SK-N-SH (cell line): ENCODE data around the gene SNPH. TPM values are rescaled to one million over a fixed set of nuclear protein-coding genes. Genes with fewer than 3 reads are reported as not detected.

Source experiments
- CTCF ChIA-PET: fragments of 300-600, 350-600 bp; formaldehyde crosslinking; extraction: SDS; loops from one replicate; lab custom pipeline; 2021; lab: Yijun Ruan, JAX
- POLR2A ChIA-PET: fragments of 350-600 bp; sonication (Branson Sonifier 250); formaldehyde crosslinking; extraction: SDS; loops from one replicate; lab custom pipeline; 2020; ENCODE audit warnings: antibody characterized with exemption, inconsistent platforms; lab: Yijun Ruan, JAX
- DNase-seq: peaks from one replicate; pipeline ENCODE4 v3.0.0; 2012
- H2AFZ ChIP-seq: fragments of 200-600 bp; sonication (generic); 2 replicates; pipeline ENCODE4 v1.8.1; 2016; ENCODE audit warnings: antibody characterized with exemption, mild to moderate bottlenecking, low read depth
- H3F3A ChIP-seq: fragments of 200-600 bp; sonication (generic); replicated peaks from 2 replicates; pipeline ENCODE3; 2016; ENCODE audit warnings: antibody characterized with exemption, mild to moderate bottlenecking; ENCODE audit not compliant: insufficient read depth
- H3K27ac ChIP-seq, 2 experiments: fragments of 200-500 bp in 1 of 2; fragments of 200-600 bp in 1 of 2; sonication (Bioruptor generic) in 1 of 2; sonication (generic), shearing (Covaris generic) in 1 of 2; 2 replicates each; pipeline versions ENCODE4 v1.5.1 to v1.6.1; 2014 to 2016; ENCODE audit warnings: low read depth in 2 of 2, inconsistent platforms in 1 of 2, low read length in 1 of 2, mild to moderate bottlenecking in 1 of 2, mixed read lengths in 1 of 2
- H3K27me3 ChIP-seq: fragments of 200-600 bp; sonication (generic), shearing (Covaris generic); 2 replicates; pipeline ENCODE4 v1.6.1; 2016; ENCODE audit warnings: mixed run types; ENCODE audit not compliant: insufficient read depth
- H3K36me3 ChIP-seq, 2 experiments: fragments of 200-500 bp in 1 of 2; fragments of 200-600 bp in 1 of 2; sonication (Bioruptor generic) in 1 of 2; sonication (generic) in 1 of 2; replicated peaks in 1 of 2; 2 replicates each; pipeline versions ENCODE3 to v1.5.1; 2014 to 2016; ENCODE audit warnings: low read length in 1 of 2, mild to moderate bottlenecking in 1 of 2; ENCODE audit not compliant: insufficient read depth in 2 of 2, control insufficient read depth in 1 of 2
- H3K4me1 ChIP-seq, 2 experiments: fragments of 200-500 bp in 1 of 2; fragments of 200-600 bp in 1 of 2; sonication (Bioruptor generic) in 1 of 2; sonication (generic), shearing (Covaris generic) in 1 of 2; 2 replicates each; pipeline versions ENCODE4 v1.5.1 to v1.6.1; 2014 to 2016; ENCODE audit warnings: low read depth in 1 of 2, low read length in 1 of 2, mixed run types in 1 of 2; ENCODE audit not compliant: insufficient read depth in 2 of 2, control insufficient read depth in 1 of 2
- H3K4me2 ChIP-seq: fragments of 200-600 bp; sonication (generic), shearing (Covaris generic); 2 replicates; pipeline ENCODE4 v1.6.1; 2017; ENCODE audit warnings: mixed run types
- H3K4me3 ChIP-seq, 2 experiments: fragments of 200-500 bp in 1 of 2; fragments of 200-600 bp in 1 of 2; sonication (Bioruptor generic) in 1 of 2; sonication (generic), shearing (Covaris generic) in 1 of 2; 2 replicates each; pipeline versions ENCODE4 v1.5.1 to v1.8.1; 2014 to 2016; ENCODE audit warnings: low read depth in 2 of 2, inconsistent platforms in 1 of 2, low read length in 1 of 2, mild to moderate bottlenecking in 1 of 2, mixed read lengths in 1 of 2, moderate library complexity in 1 of 2
- H3K79me2 ChIP-seq: fragments of 200-600 bp; sonication (generic); 2 replicates; pipeline ENCODE4 v1.8.1; 2017; ENCODE audit warnings: mild to moderate bottlenecking; ENCODE audit not compliant: insufficient read depth
- H3K9ac ChIP-seq: fragments of 200-600 bp; sonication (generic); 2 replicates; pipeline ENCODE4 v1.6.1; 2017; ENCODE audit warnings: mixed run types
- H3K9me2 ChIP-seq: fragments of 200-600 bp; sonication (generic); 2 replicates; pipeline ENCODE4 v1.6.1; 2017; ENCODE audit warnings: mixed run types
- H3K9me3 ChIP-seq: fragments of 200-600 bp; sonication (generic); 2 replicates; pipeline ENCODE4 v1.6.1; 2017; ENCODE audit warnings: mixed run types, mild to moderate bottlenecking, moderate library complexity
- H4K20me1 ChIP-seq: fragments of 200-600 bp; sonication (generic); 2 replicates; pipeline ENCODE4 v1.6.1; 2017; ENCODE audit warnings: mild to moderate bottlenecking, mixed run types; ENCODE audit not compliant: insufficient read depth
- CHD2 ChIP-seq: fragments of 150-350 bp; IDR thresholded peaks from 2 replicates; pipeline ENCODE4 v1.6.1; 2018; ENCODE audit warnings: low read length; ENCODE audit not compliant: partially characterized antibody
- ELF1 ChIP-seq: IDR thresholded peaks from 2 replicates; pipeline ENCODE4 v1.4.0; 2012
- EP300 ChIP-seq, 2 experiments: IDR thresholded peaks; 2 replicates each; pipeline versions ENCODE4 v1.4.0 to v1.6.1; 2012; ENCODE audit warnings: borderline replicate concordance in 1 of 2, low read depth in 1 of 2, low read length in 1 of 2
- EZH2phosphoT487 ChIP-seq: fragments of 200-600 bp; sonication (generic); IDR thresholded peaks from 2 replicates; pipeline ENCODE4 v1.6.1; 2017; ENCODE audit warnings: low read depth, mixed run types, mild to moderate bottlenecking, antibody characterized with exemption, moderate library complexity, borderline replicate concordance
- FOSL2 ChIP-seq: IDR thresholded peaks from 2 replicates; pipeline ENCODE4 v1.4.0; 2012; ENCODE audit warnings: low read depth, mild to moderate bottlenecking, moderate library complexity, borderline replicate concordance
- FOXJ3 ChIP-seq: sonication (generic); formaldehyde crosslinking; IDR thresholded peaks from 2 replicates; pipeline ENCODE4 v1.5.1; 2020; ENCODE audit warnings: mild to moderate bottlenecking, missing genetic modification reagents
- FOXM1 ChIP-seq: IDR thresholded peaks from 2 replicates; pipeline ENCODE4 v1.4.0; 2012; ENCODE audit warnings: low read depth, mild to moderate bottlenecking
- GABPA ChIP-seq: IDR thresholded peaks from 2 replicates; pipeline ENCODE4 v1.4.0; 2012; ENCODE audit warnings: low read depth, mild to moderate bottlenecking
- GATA2 ChIP-seq: sonication (generic); formaldehyde crosslinking; IDR thresholded peaks from 2 replicates; pipeline ENCODE4 v1.5.0; 2020; ENCODE audit warnings: mild to moderate bottlenecking, missing genetic modification reagents
- JUND ChIP-seq: IDR thresholded peaks from 2 replicates; pipeline ENCODE4 v1.4.0; 2012
- MEF2A ChIP-seq: IDR thresholded peaks from 2 replicates; pipeline ENCODE4 v1.4.0; 2012; ENCODE audit warnings: low read depth, borderline replicate concordance
- MXI1 ChIP-seq: IDR thresholded peaks from 2 replicates; pipeline ENCODE4 v1.6.1; 2012; ENCODE audit warnings: mild to moderate bottlenecking, low read depth, low read length, improper control_type of control experiment
- NFIC ChIP-seq: IDR thresholded peaks from 2 replicates; pipeline ENCODE4 v1.4.0; 2012; ENCODE audit warnings: borderline replicate concordance
- RAD21 ChIP-seq: IDR thresholded peaks from 2 replicates; pipeline ENCODE4 v1.6.1; 2012; ENCODE audit warnings: mild to moderate bottlenecking, low read length
- REST ChIP-seq: IDR thresholded peaks from 2 replicates; pipeline ENCODE4 v1.6.1; 2012; ENCODE audit warnings: mild to moderate bottlenecking, low read depth, low read length, moderate library complexity
- RXRA ChIP-seq: IDR thresholded peaks from 2 replicates; pipeline ENCODE4 v1.4.0; 2012; ENCODE audit warnings: low read depth, mild to moderate bottlenecking, borderline replicate concordance
- SIN3A ChIP-seq: IDR thresholded peaks from 2 replicates; pipeline ENCODE4 v1.6.1; 2012; ENCODE audit warnings: low read depth, mild to moderate bottlenecking, low read length, moderate library complexity, borderline replicate concordance
- TAF1 ChIP-seq: IDR thresholded peaks from 2 replicates; pipeline ENCODE4 v1.6.1; 2012; ENCODE audit warnings: low read depth, mild to moderate bottlenecking, low read length, moderate library complexity, borderline replicate concordance
- TCF12 ChIP-seq: IDR thresholded peaks from 2 replicates; pipeline ENCODE4 v1.4.0; 2012
- TEAD4 ChIP-seq: IDR thresholded peaks from 2 replicates; pipeline ENCODE4 v1.4.0; 2012; ENCODE audit warnings: mild to moderate bottlenecking, borderline replicate concordance; ENCODE audit not compliant: insufficient read depth
- YY1 ChIP-seq: IDR thresholded peaks from 2 replicates; pipeline ENCODE4 v1.4.0; 2012; ENCODE audit warnings: low read depth, mild to moderate bottlenecking
- ZBTB33 ChIP-seq: IDR thresholded peaks from 2 replicates; pipeline ENCODE4 v1.4.0; 2012; ENCODE audit warnings: low read depth, borderline replicate concordance
- WGBS: methylation state at CpG from one replicate; pipeline ENCODE4 v1.1.6; 2017; ENCODE audit warnings: low lambda C conversion rate; 5-methylcytosine and 5-hydroxymethylcytosine counted together
- polyA plus RNA-seq, 3 experiments: library from polyadenylated mRNA; depleted of rRNA; stranded (reverse); fragments of >200 nt; gene quantifications; 2 replicates each; pipeline ENCODE4 v1.2.3, GENCODE V29; 2012

Gene SNPH
- polyA plus RNA-seq, 1 of the 3 experiments (the other 2 are of a cell fraction) = 2.5 TPM

- no peaks in the 10 kb centered on the region for H3K27me3 ChIP-seq
- H3K27ac ChIP-seq = no peak overlapping the region
- peaks cover 0 to 2% of the 10 kb centered on the region in 2 experiments for H3K36me3 ChIP-seq
- no peak for TF ChIP-seq RAD21
- no peak for TF ChIP-seq REST
- no peak for TF ChIP-seq EZH2phosphoT487
- no peak for TF ChIP-seq CHD2
- TF ChIP-seq MEF2A = no peak
- no peak for TF ChIP-seq TAF1
- no peak for TF ChIP-seq TCF12
- TF ChIP-seq GATA2 (CRISPR knock-in tag) = no peak
- no peak for TF ChIP-seq JUND
- no peak for TF ChIP-seq YY1
- TF ChIP-seq RXRA = no peak
- no peak for TF ChIP-seq FOXM1
- TF ChIP-seq MXI1 = no peak
- no peak for TF ChIP-seq ELF1
- 81% methylated on average over 12 of the region's 12 CpGs for WGBS
- H3K9me2 ChIP-seq = no peaks in the 10 kb centered on the region
- no peaks in the 10 kb centered on the region for H4K20me1 ChIP-seq
- no peaks in the 10 kb centered on the region for H3F3A ChIP-seq
- no peak overlapping the region for H3K4me3 ChIP-seq
- H3K9ac ChIP-seq = no peak overlapping the region
- no peak overlapping the region for H2AFZ ChIP-seq
- POLR2A ChIA-PET = no interaction called here
- no peaks in the 10 kb centered on the region for H3K4me1 ChIP-seq
- CTCF ChIA-PET = interaction anchor here (1.4 to 1.6 kb wide), 2 partner anchors 127 to 193 kb away, joined by 4 to 5 read pairs; no protein-coding TSS in a partner anchor
- no peaks in the 10 kb centered on the region for H3K79me2 ChIP-seq
- no peak overlapping the region for H3K4me2 ChIP-seq
- no peak for DNase-seq
- H3K9me3 ChIP-seq = no peaks in the 10 kb centered on the region
Measured at GRCh38 chr20:1310506-1311190, 44.6 kb downstream of the SNPH start.

DNA sequence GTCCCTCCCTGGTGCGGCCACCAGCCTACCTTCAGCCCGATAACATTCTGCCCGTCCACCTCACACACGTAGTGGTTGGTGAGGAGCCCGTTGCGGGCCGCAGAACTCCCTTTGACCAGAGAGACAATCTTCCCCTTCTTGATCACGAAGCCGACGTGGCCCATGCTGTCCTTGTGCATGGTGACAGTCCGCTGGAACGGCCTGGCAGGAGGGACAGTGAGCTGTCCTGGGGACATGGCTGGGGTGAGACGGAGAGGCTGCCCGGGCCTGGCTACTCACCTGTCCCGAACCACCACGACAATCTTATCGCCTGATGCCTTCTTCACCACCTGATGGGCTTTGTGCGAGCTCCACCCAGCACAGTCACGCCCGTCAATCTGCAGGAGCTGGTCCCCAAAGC is 46.2 kb downstream of the SNPH start:
- no peaks in the 10 kb centered on the region for H4K20me1 ChIP-seq
- no peak overlapping the region for H3K4me3 ChIP-seq
- H3K4me2 ChIP-seq = no peak overlapping the region
- no peak overlapping the region for H3K9ac ChIP-seq
- H3K27ac ChIP-seq = no peak overlapping the region
- no peaks in the 10 kb centered on the region for H3F3A ChIP-seq
- 90% methylated on average over 15 of the region's 20 CpGs for WGBS
- no peaks in the 10 kb centered on the region for H3K4me1 ChIP-seq
- no peaks in the 10 kb centered on the region for H3K27me3 ChIP-seq
- H3K9me2 ChIP-seq = no peaks in the 10 kb centered on the region
- POLR2A ChIA-PET = no interaction called here
- no peak for DNase-seq
- H3K79me2 ChIP-seq = no peaks in the 10 kb centered on the region
- CTCF ChIA-PET = interaction anchor here (0.9 to 2.6 kb wide), 12 partner anchors 9 to 191 kb away, joined by 3 to 31 read pairs (median 6); partner anchors contain the start of gene SDCBP2
- no peaks in the 10 kb centered on the region for H3K36me3 ChIP-seq
- no peaks in the 10 kb centered on the region for H3K9me3 ChIP-seq
- no peak overlapping the region for H2AFZ ChIP-seq
- no peak for TF ChIP-seq MEF2A
- TF ChIP-seq FOSL2 = no peak
- no peak for TF ChIP-seq TAF1
- no peak for TF ChIP-seq CHD2
- no peak for TF ChIP-seq ELF1
- TF ChIP-seq TCF12 = no peak
- no peak for TF ChIP-seq TEAD4
- TF ChIP-seq MXI1 = no peak
- no peak for TF ChIP-seq ZBTB33
- TF ChIP-seq EZH2phosphoT487 = no peak
- no peak for TF ChIP-seq FOXM1
- no peak for TF ChIP-seq FOXJ3
- no peak for TF ChIP-seq GABPA
- no peak for TF ChIP-seq SIN3A
- no peak for TF ChIP-seq NFIC
- TF ChIP-seq EP300 (IDR thresholded peaks at IDR 0.05; ENCODE audit: borderline replicate concordance in 1 of 2, low read depth in 1 of 2, low read length in 1 of 2) = no peak
